A673 (cell line): ENCODE results near the gene GNG14. TPM values are rescaled to one million over a fixed set of nuclear protein-coding genes. Genes with fewer than 3 reads are reported as not detected.
"Not testable (repeated sequence)": the region's sequence is repeated elsewhere in the genome, so short reads cannot be mapped to it uniquely, and the experiment has no call there.

Experiments used
- BruUV-seq: library from RNA; stranded (reverse); fragments of 400-500 nt; replicated peaks from 2 replicates; lab custom pipeline; 2021; lab: Mats Ljungman, UMichigan
- CTCF ChIA-PET: fragments of 300-600 bp; sonication (Branson Sonifier 250); formaldehyde crosslinking; loops from one replicate; lab custom pipeline; 2022; ENCODE audit warnings: antibody characterized with exemption; lab: Charles Lee
- POLR2A ChIA-PET: fragments of 300-600 bp; sonication (Branson Sonifier 250); formaldehyde crosslinking; loops from one replicate; lab custom pipeline; 2022; ENCODE audit warnings: antibody characterized with exemption; ENCODE audit not compliant: low non-redundant PET; lab: Charles Lee
- DNase-seq: peaks from one replicate; pipeline ENCODE4 v3.0.0-alpha.2; 2015; ENCODE audit warnings: low spot score
- H3K27ac ChIP-seq: fragments of 200-600 bp; sonication (generic); 2 replicates; pipeline ENCODE4 v1.5.1; 2016; ENCODE audit warnings: mixed run types, low read depth, mild to moderate bottlenecking, mixed read lengths, antibody characterized with exemption, low read length; ENCODE audit not compliant: poor library complexity, severe bottlenecking
- H3K27me3 ChIP-seq: fragments of 200-600 bp; sonication (generic); replicated peaks from 2 replicates; pipeline ENCODE4 v1.6.1; 2017; ENCODE audit warnings: mixed run types, low read depth, mild to moderate bottlenecking, mixed read lengths, antibody characterized with exemption, low read length; ENCODE audit not compliant: insufficient read depth, poor library complexity
- H3K36me3 ChIP-seq: fragments of 200-600 bp; sonication (generic); 2 replicates; pipeline ENCODE4 v1.6.1; 2016; ENCODE audit warnings: mixed run types, mild to moderate bottlenecking, mixed read lengths, antibody characterized with exemption, low read length; ENCODE audit not compliant: insufficient read depth, poor library complexity, severe bottlenecking
- H3K4me1 ChIP-seq: fragments of 200-600 bp; sonication (generic); 2 replicates; pipeline ENCODE4 v1.6.1; 2017; ENCODE audit warnings: mixed run types, mild to moderate bottlenecking, mixed read lengths, antibody characterized with exemption, low read length; ENCODE audit not compliant: insufficient read depth, poor library complexity, severe bottlenecking
- H3K4me3 ChIP-seq: fragments of 200-600 bp; sonication (generic); 2 replicates; pipeline ENCODE4 v1.5.1; 2016; ENCODE audit warnings: low read depth, mixed run types, mild to moderate bottlenecking, mixed read lengths, low read length; ENCODE audit not compliant: poor library complexity, severe bottlenecking
- H3K9me3 ChIP-seq: fragments of 200-600 bp; sonication (generic); 2 replicates; pipeline ENCODE4 v1.6.1; 2016; ENCODE audit warnings: mixed run types, low read depth, mild to moderate bottlenecking, mixed read lengths, antibody characterized with exemption, low read length; ENCODE audit not compliant: poor library complexity, severe bottlenecking
- EZH2 ChIP-seq: fragments of 200-600 bp; sonication (generic); IDR thresholded peaks from 2 replicates; pipeline ENCODE4 v1.6.1; 2017; ENCODE audit warnings: borderline replicate concordance, low read depth, mild to moderate bottlenecking, mixed read lengths, antibody characterized with exemption, low read length; ENCODE audit not compliant: poor library complexity, severe bottlenecking
- intact Hi-C: fragments of 100-400 bp; cut with micrococcal nuclease; formaldehyde crosslinking; loops from one replicate; pipeline ENCODE4 v1.10.0; 2022; ENCODE audit not compliant: unreplicated experiment
- total RNA-seq: library from RNA; stranded (reverse); gene quantifications from 2 replicates; pipeline ENCODE4 v1.2.3, GENCODE V29; 2021
- TF ChIP-seq, protein P1 (sequence below): fragments of 300-800, 200-600 bp; sonication (generic); conservative IDR thresholded peaks from 2 replicates; pipeline ENCODE4 v1.5.1; 2017; ENCODE audit warnings: low read depth, mild to moderate bottlenecking, antibody characterized with exemption, low read length, moderate library complexity, mixed read lengths

GNG14 gene
- total RNA-seq, 1 experiment from 2014 or later: not detected

DNA sequence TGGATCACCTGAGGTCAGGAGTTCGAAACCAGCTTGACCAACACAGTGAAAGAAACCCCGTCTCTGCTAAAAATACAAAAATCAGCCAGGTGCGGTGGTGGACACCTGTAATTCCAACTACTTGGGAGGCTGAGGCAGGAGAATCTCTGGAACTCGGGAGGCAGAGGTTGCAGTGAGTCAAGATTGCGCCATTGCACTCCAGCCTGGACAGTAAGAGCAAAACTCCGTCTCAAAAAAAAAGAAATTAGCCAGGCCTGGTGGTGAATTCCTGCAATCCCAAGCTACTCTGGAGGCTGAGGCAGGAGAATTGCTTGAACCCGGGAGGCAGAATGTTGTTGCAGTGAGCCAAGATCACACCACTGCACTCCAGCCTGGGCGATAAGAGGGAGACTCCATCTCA lies 20.8 kb downstream of the GNG14 start:
- Histone ChIP-seq H3K4me1 (no peaks in the 10 kb centered on the region), H3K27ac (no peak overlapping the region), H3K9me3 (no peaks in the 10 kb centered on the region), H3K27me3 (no peaks in the 10 kb centered on the region), H3K36me3 (peaks cover 90% of the 10 kb centered on the region), H3K4me3 (no peak overlapping the region)
- ChIA-PET POLR2A (no interaction called here), CTCF (no interaction called here)
- TF ChIP-seq EZH2: no peak
- TF ChIP-seq, protein P1, sequence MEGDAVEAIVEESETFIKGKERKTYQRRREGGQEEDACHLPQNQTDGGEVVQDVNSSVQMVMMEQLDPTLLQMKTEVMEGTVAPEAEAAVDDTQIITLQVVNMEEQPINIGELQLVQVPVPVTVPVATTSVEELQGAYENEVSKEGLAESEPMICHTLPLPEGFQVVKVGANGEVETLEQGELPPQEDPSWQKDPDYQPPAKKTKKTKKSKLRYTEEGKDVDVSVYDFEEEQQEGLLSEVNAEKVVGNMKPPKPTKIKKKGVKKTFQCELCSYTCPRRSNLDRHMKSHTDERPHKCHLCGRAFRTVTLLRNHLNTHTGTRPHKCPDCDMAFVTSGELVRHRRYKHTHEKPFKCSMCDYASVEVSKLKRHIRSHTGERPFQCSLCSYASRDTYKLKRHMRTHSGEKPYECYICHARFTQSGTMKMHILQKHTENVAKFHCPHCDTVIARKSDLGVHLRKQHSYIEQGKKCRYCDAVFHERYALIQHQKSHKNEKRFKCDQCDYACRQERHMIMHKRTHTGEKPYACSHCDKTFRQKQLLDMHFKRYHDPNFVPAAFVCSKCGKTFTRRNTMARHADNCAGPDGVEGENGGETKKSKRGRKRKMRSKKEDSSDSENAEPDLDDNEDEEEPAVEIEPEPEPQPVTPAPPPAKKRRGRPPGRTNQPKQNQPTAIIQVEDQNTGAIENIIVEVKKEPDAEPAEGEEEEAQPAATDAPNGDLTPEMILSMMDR: no peak
- no peak for DNase-seq
- no TSS peak for BruUV-seq
- intact Hi-C loops: no loop called here

DNA sequence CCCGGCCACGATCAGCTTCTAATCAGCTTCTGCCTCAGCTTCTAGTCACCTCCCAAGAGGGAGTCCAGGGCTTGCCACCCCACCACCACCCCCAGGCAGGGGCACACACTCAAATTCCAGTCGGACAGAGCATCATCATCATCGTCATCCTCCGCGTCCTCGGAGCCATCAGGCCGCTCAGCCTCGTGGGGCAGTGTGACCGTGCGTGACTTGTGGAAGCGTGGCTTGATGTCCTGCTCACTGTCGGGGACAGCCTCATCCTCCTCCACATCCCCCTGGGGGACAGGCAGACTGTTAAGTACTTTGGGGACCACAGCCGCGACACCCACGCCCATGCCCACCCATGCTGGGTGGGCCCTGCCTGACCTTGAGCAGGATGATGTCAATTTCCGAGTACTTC lies 23.4 kb downstream of the GNG14 start:
- no peak for DNase-seq
- Histone ChIP-seq H3K36me3 (peaks cover 91% of the 10 kb centered on the region), H3K27me3 (no peaks in the 10 kb centered on the region), H3K4me1 (no peaks in the 10 kb centered on the region), H3K4me3 (no peak overlapping the region), H3K9me3 (no peaks in the 10 kb centered on the region), H3K27ac (no peak overlapping the region)
- CTCF ChIA-PET: no interaction called here
- intact Hi-C loops: no loop called here
- TF ChIP-seq, protein P1: no peak
- TF ChIP-seq EZH2: no peak
- no TSS peak for BruUV-seq
- POLR2A ChIA-PET: interaction anchor here (0.9 kb wide), 1 partner anchor 15 kb away, joined by 3 read pairs; the partner anchor contains the start of gene FBXW9

DNA sequence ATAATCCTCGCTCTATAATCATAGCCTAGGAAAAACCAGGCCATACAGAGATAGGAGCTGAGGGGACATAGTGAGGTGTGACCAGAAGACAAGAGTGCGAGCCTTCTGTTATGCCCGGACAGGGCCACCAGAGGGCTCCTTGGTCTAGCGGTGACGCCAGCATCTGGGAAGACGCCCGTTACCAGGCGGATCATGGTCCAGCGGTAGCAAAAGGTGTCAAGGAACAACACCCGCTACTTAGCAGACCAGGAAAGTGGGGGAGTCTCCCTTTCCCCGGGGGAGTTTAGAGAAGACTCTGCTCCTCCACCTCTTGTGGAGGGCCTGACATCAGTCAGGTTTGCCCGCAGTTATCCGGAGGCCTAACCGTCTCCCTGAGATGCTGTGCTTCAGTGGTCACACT lies 24.3 kb downstream of the GNG14 start:
- H3K27me3 ChIP-seq, POLR2A ChIA-PET, DNase-seq, H3K9me3 ChIP-seq, H3K27ac ChIP-seq, CTCF ChIA-PET, intact Hi-C loops, H3K4me3 ChIP-seq, H3K4me1 ChIP-seq, BruUV-seq: not testable (repeated sequence)
- H3K36me3 ChIP-seq: peaks cover 88% of the 10 kb centered on the region
- TF ChIP-seq, protein P1: 0 out of 2 replicates have a peak, but pooled peaks have one; percentile 25

DNA sequence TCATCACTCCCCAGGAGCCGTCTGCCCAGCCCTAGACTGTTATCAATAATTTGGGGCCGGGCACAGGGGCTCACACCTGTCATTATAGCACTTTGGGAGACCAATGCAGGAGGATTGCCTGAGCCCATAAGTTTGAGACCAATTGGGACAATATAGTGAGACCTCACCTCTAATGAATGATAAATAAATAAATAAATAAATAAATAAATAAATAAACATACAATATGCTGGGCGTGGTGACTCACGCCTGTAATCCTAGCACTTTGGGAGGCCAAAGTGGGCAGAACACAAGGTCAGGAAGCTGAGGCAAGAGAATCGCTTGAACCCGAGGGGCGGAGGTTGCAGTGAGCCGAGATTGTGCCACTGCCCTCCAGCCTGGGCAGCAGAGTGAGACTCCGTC lies 25.5 kb downstream of the GNG14 start:
- CTCF ChIA-PET, intact Hi-C loops, BruUV-seq, H3K4me1 ChIP-seq, H3K27me3 ChIP-seq, H3K9me3 ChIP-seq, POLR2A ChIA-PET, H3K27ac ChIP-seq, DNase-seq, H3K4me3 ChIP-seq: not testable (repeated sequence)
- peaks cover 85% of the 10 kb centered on the region for H3K36me3 ChIP-seq
